Loucy (cell line): ENCODE data around the gene ALDH1L1.

ENCODE experiments used
- EZH2phosphoT487 ChIP-seq: fragments of 200-600 bp; IDR thresholded peaks from 2 replicates; pipeline ENCODE4 v1.6.1; 2018; ENCODE audit warnings: antibody characterized with exemption, mild to moderate bottlenecking, moderate library complexity, borderline replicate concordance
- TF ChIP-seq, protein P1 (sequence below): fragments of 200-600 bp; sonication (generic); conservative IDR thresholded peaks from 2 replicates; pipeline ENCODE4 v1.5.1; 2014; ENCODE audit warnings: mild to moderate bottlenecking, antibody characterized with exemption, low read length

DNA sequence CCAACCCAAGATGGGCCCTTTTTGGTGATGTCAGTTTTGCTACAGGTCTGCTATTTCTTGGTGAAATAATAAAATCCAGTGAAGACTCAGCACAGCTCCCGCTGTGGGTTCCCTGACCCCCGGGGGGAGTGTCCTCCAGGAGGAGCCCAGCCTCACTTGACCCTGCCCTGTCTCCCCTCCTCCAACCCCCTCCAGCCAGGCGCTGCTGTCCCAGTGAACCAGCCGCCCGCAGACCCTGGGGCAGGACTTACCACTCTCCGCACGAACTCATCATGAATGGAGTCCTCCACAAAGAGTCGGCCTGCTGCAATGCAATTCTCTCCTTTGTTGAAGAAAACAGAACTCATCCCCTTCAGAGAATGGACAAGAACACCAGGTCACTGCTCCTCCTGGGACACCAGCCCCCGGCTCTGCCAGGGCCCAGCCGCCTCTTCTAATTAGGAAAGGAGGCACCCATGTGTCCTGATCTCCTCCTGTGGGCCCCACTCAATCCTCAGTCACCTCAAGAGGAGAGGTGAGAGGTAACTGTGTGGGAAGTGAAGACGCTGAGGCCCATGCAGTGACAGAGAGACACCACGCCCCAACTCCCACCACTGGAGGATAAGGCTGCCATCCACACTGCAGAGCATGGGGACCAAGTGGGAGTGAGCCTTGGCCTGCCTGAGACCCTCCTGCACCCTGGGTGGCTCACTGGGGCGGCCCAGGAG, 67.7 kb downstream of the ALDH1L1 start:
- TF ChIP-seq, protein P1, sequence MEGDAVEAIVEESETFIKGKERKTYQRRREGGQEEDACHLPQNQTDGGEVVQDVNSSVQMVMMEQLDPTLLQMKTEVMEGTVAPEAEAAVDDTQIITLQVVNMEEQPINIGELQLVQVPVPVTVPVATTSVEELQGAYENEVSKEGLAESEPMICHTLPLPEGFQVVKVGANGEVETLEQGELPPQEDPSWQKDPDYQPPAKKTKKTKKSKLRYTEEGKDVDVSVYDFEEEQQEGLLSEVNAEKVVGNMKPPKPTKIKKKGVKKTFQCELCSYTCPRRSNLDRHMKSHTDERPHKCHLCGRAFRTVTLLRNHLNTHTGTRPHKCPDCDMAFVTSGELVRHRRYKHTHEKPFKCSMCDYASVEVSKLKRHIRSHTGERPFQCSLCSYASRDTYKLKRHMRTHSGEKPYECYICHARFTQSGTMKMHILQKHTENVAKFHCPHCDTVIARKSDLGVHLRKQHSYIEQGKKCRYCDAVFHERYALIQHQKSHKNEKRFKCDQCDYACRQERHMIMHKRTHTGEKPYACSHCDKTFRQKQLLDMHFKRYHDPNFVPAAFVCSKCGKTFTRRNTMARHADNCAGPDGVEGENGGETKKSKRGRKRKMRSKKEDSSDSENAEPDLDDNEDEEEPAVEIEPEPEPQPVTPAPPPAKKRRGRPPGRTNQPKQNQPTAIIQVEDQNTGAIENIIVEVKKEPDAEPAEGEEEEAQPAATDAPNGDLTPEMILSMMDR, result no peak
- TF ChIP-seq EZH2phosphoT487, result no peak
